Caco-2 (cell line): ENCODE results near the gene BMP4. TPM values are rescaled to one million over a fixed set of nuclear protein-coding genes. Genes with fewer than 3 reads are reported as not detected.

Experiments used
- BruUV-seq: library from RNA; stranded (reverse); fragments of 400-500 nt; replicated peaks from 2 replicates; lab custom pipeline; 2021; lab: Mats Ljungman, UMichigan
- CTCF ChIA-PET: fragments of 300-600 bp; sonication (Branson Sonifier 250); formaldehyde crosslinking; loops from one replicate; lab custom pipeline; 2022; ENCODE audit warnings: antibody characterized with exemption; lab: Charles Lee
- POLR2A ChIA-PET: fragments of 300-600 bp; sonication (Branson Sonifier 250); formaldehyde crosslinking; loops from one replicate; lab custom pipeline; 2022; ENCODE audit warnings: antibody characterized with exemption; lab: Charles Lee
- DNase-seq, 2 experiments: peaks; one replicate each; pipeline versions ENCODE4 v3.0.0 to v3.0.0-alpha.2; 2020 to 2022
- H3K27me3 ChIP-seq: replicated peaks from 2 replicates; pipeline ENCODE4 v1.6.0; 2011; ENCODE audit warnings: low read length; ENCODE audit not compliant: control insufficient read depth, insufficient read depth
- H3K36me3 ChIP-seq: 2 replicates; pipeline ENCODE4 v1.5.1; 2011; ENCODE audit warnings: low read length; ENCODE audit not compliant: control insufficient read depth, insufficient read depth
- H3K4me1 ChIP-seq: fragments of 250-450 bp; sonication (Bioruptor Pico); 2 replicates; pipeline ENCODE4 v1.5.1; 2020; ENCODE audit warnings: mild to moderate bottlenecking
- H3K4me3 ChIP-seq: 2 replicates; pipeline ENCODE4 v1.5.1; 2011; ENCODE audit warnings: low read depth, mild to moderate bottlenecking, control low read depth, low read length
- H3K9me3 ChIP-seq: fragments of 250-450 bp; sonication (Bioruptor Pico); 2 replicates; pipeline ENCODE4 v1.5.1; 2020; ENCODE audit warnings: mild to moderate bottlenecking, moderate library complexity
- H3K27ac Mint-ChIP-seq: one replicate; pipeline ENCODE4 v1.8.0; 2022; ENCODE audit warnings: mixed read lengths; ENCODE audit not compliant: unreplicated experiment
- H3K27me3 Mint-ChIP-seq: one replicate; pipeline ENCODE4 v1.8.0; 2022; ENCODE audit warnings: mixed read lengths; ENCODE audit not compliant: insufficient read depth, unreplicated experiment
- H3K36me3 Mint-ChIP-seq: one replicate; pipeline ENCODE4 v1.8.0; 2022; ENCODE audit warnings: mild to moderate bottlenecking, mixed read lengths; ENCODE audit not compliant: insufficient read depth, unreplicated experiment
- H3K4me1 Mint-ChIP-seq: one replicate; pipeline ENCODE4 v1.8.0; 2022; ENCODE audit warnings: low read depth, mixed read lengths; ENCODE audit not compliant: unreplicated experiment
- H3K4me3 Mint-ChIP-seq: one replicate; pipeline ENCODE4 v1.8.0; 2022; ENCODE audit warnings: mild to moderate bottlenecking, moderate library complexity, mixed read lengths; ENCODE audit not compliant: unreplicated experiment
- H3K9me3 Mint-ChIP-seq: one replicate; pipeline ENCODE4 v1.8.0; 2022; ENCODE audit warnings: mixed read lengths; ENCODE audit not compliant: unreplicated experiment
- CTCF ChIP-seq, 2 experiments: fragments of 200-600 bp in 1 of 2; IDR thresholded peaks; 1 replicate in 1 of 2; 2 replicates in 1 of 2; pipeline versions ENCODE4 v1.5.1 to v1.8.0; 2011 to 2022; ENCODE audit warnings: antibody characterized with exemption in 1 of 2, control low read depth in 1 of 2, inconsistent platforms in 1 of 2, low read depth in 1 of 2, low read length in 1 of 2, mild to moderate bottlenecking in 1 of 2, moderate library complexity in 1 of 2; ENCODE audit not compliant: insufficient read depth in 1 of 2, severe bottlenecking in 1 of 2, unreplicated experiment in 1 of 2
- intact Hi-C: fragments of 100-400 bp; cut with micrococcal nuclease; formaldehyde crosslinking; loops from one replicate; pipeline ENCODE4 v1.10.0; 2022; ENCODE audit not compliant: unreplicated experiment
- total RNA-seq: library from RNA; stranded (reverse); gene quantifications from 2 replicates; pipeline ENCODE4 v1.2.3, GENCODE V29; 2022

Gene BMP4
- total RNA-seq, 1 experiment from 2014 or later = 113 TPM

GRCh38 chr14:53983112-53983511 is 26.5 kb upstream of the BMP4 start:
- no TSS peak for BruUV-seq
- CTCF ChIA-PET = no interaction called here
- Histone ChIP-seq H3K27me3 (no peaks in the 10 kb centered on the region), H3K36me3 (no peaks in the 10 kb centered on the region), H3K9me3 (peaks cover 22% of the 10 kb centered on the region), H3K4me1 (peaks cover 10% of the 10 kb centered on the region; the same call in 1 of the 2 replicates), H3K4me3 (no peak overlapping the region)
- Mint-ChIP-seq H3K36me3 (no peaks in the 10 kb centered on the region), H3K4me3 (no peak overlapping the region), H3K9me3 (peaks cover 28% of the 10 kb centered on the region), H3K4me1 (peaks cover 9% of the 10 kb centered on the region), H3K27me3 (no peaks in the 10 kb centered on the region), H3K27ac (no peak overlapping the region)
- no peak for TF ChIP-seq CTCF (IDR thresholded peaks at IDR 0.05; ENCODE audit: insufficient read depth in 1 of 2, low read depth in 1 of 2, low read length in 1 of 2, severe bottlenecking in 1 of 2, unreplicated experiment in 1 of 2)
- POLR2A ChIA-PET = no interaction called here
- no peak for DNase-seq
- intact Hi-C loops = no loop called here

DNA sequence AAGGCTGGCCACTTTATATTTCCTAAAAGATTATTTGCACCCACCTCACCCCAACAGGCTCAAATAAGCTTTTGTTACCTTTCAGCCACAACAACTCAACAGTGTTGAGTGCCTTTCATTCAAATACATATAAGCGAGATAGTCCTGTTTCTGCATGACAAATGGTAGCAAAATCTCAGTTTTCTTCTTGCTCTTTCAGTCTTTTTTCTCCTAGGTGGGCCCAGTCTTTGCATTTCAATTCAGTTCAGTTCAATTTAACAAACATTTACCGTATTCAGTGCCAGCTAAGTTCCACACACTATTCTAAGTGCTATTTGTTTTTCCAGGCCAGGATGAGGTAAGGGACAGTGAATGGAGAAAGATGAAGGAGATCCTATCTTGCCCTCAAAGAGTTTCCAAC is 25.9 kb upstream of the BMP4 start:
- Histone ChIP-seq H3K27me3 (no peaks in the 10 kb centered on the region), H3K9me3 (peaks cover 22% of the 10 kb centered on the region), H3K36me3 (no peaks in the 10 kb centered on the region), H3K4me3 (no peak overlapping the region), H3K4me1 (peaks cover 10% of the 10 kb centered on the region; the same call in 1 of the 2 replicates)
- POLR2A ChIA-PET = no interaction called here
- Mint-ChIP-seq H3K36me3 (no peaks in the 10 kb centered on the region), H3K4me3 (no peak overlapping the region), H3K27me3 (no peaks in the 10 kb centered on the region), H3K27ac (no peak overlapping the region), H3K9me3 (peaks cover 27% of the 10 kb centered on the region), H3K4me1 (peaks cover 9% of the 10 kb centered on the region)
- intact Hi-C loops = no loop called here
- CTCF ChIA-PET = no interaction called here
- no peak for DNase-seq
- no peak for TF ChIP-seq CTCF (IDR thresholded peaks at IDR 0.05; ENCODE audit: insufficient read depth in 1 of 2, low read depth in 1 of 2, low read length in 1 of 2, severe bottlenecking in 1 of 2, unreplicated experiment in 1 of 2)
- no TSS peak for BruUV-seq

DNA sequence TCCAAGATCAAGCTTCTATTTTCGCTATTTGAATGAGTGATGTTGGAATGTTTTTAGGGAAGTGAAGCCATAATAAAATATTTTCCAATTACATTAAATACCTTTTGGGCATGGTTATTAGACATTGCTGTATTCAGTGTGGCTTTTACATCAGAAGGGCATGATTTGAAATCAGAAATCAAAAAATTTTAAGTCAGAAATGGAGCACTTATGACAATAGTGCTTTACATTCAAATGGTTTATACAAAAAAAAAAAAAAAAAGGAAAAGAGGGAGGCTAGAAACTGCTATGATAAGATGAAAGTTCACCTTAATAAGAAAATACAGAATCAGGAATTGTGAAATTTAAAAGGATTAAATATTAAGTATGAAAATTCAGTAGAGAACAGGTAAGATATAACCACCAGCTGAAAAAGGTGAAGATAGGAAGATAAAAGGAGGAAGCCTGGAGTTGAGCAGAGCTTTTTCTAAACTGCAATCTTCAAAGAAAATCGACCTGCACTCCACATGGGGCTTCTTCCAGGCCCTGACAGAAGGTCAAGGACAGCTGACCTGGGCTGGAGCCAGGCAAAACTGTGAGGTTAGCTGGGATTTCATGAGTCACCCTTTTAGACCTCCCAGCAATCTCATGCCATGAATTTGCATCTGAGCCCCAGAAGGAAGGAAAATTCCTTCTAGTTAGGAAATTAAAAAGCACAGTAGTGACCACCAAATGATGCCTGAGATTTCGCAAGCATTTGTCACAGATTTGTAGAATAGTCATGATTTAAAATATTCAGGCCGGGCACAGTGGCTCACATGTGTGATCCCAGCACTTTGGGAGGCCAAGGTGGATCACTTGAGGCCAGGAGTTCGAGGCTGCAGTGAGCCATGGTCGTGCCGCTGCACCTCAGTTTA is 23.4 kb upstream of the BMP4 start:
- Histone ChIP-seq H3K27me3 (no peaks in the 10 kb centered on the region), H3K4me1 (peaks cover 10% of the 10 kb centered on the region; the same call in 1 of the 2 replicates), H3K4me3 (no peak overlapping the region), H3K9me3 (peaks cover 6% of the 10 kb centered on the region), H3K36me3 (no peaks in the 10 kb centered on the region)
- Mint-ChIP-seq H3K4me1 (peaks cover 9% of the 10 kb centered on the region), H3K36me3 (no peaks in the 10 kb centered on the region), H3K27ac (no peak overlapping the region), H3K9me3 (peaks cover 9% of the 10 kb centered on the region), H3K4me3 (no peak overlapping the region), H3K27me3 (no peaks in the 10 kb centered on the region)
- ChIA-PET CTCF (interaction anchor here (0.8 kb wide), 1 partner anchor 21 kb away, joined by 6 read pairs; no protein-coding TSS in a partner anchor), POLR2A (interaction anchor here (0.7 to 0.8 kb wide), 2 partner anchors 23 to 157 kb away, joined by 3 read pairs; no protein-coding TSS in a partner anchor)
- DNase-seq = no peak
- intact Hi-C loops = no loop called here
- no TSS peak for BruUV-seq
- TF ChIP-seq CTCF (IDR thresholded peaks at IDR 0.05; ENCODE audit: insufficient read depth in 1 of 2, low read depth in 1 of 2, low read length in 1 of 2, severe bottlenecking in 1 of 2, unreplicated experiment in 1 of 2) = no peak
